Measurements from ENCODE around the gene RPL13.
"Not testable (repeated sequence)": the region's sequence is repeated elsewhere in the genome, so short reads cannot be mapped to it uniquely, and the experiment has no call there.

The RPL13 gene

GRCh38 chr16:89577055-89577759 is 16.7 kb downstream of the RPL13 start:
- no peak for DNase-seq

GRCh38 chr16:89579351-89579750 is 18.9 kb downstream of the RPL13 start:
- no peak for DNase-seq

GRCh38 chr16:89581045-89581695 is 20.7 kb downstream of the RPL13 start:
- no peak for DNase-seq

GRCh38 chr16:89581861-89582563 is 21.5 kb downstream of the RPL13 start:
- no peak for DNase-seq

GRCh38 chr16:89582614-89583196 is 22.2 kb downstream of the RPL13 start:
- no peak for DNase-seq

- DNase-seq: no peak
Measured at GRCh38 chr16:89583197-89583894, 22.9 kb downstream of the RPL13 start.

- no peak for DNase-seq
Measured at GRCh38 chr16:89583895-89584644, 23.6 kb downstream of the RPL13 start.

GRCh38 chr16:89584768-89585549 is 24.5 kb downstream of the RPL13 start:
- no peak for DNase-seq

GRCh38 chr16:89586218-89586617 is 25.7 kb downstream of the RPL13 start:
- DNase-seq: no peak

GRCh38 chr16:89586853-89587252 is 26.4 kb downstream of the RPL13 start:
- no peak for DNase-seq

- DNase-seq: not testable (repeated sequence)
Measured at GRCh38 chr16:89587676-89588075, 27.2 kb downstream of the RPL13 start.

GRCh38 chr16:89588413-89589109 is 28.1 kb downstream of the RPL13 start:
- DNase-seq: peak; percentile 14

- DNase-seq: peak; percentile 11
Measured at GRCh38 chr16:89589241-89589926, 28.9 kb downstream of the RPL13 start.

GRCh38 chr16:89593841-89594240 is 33.4 kb downstream of the RPL13 start:
- peak; percentile 27 for DNase-seq

GRCh38 chr16:89595330-89596060 is 35.0 kb downstream of the RPL13 start:
- peak; percentile 13 for DNase-seq

- peak; percentile 13 for DNase-seq
Measured at GRCh38 chr16:89596061-89596689, 35.7 kb downstream of the RPL13 start.

GRCh38 chr16:89596957-89597649 is 36.6 kb downstream of the RPL13 start:
- peak; percentile 13 for DNase-seq

GRCh38 chr16:89598199-89598598 is 37.7 kb downstream of the RPL13 start:
- no peak for DNase-seq
